GM19043 (cell line): ENCODE data around the gene NRAP.
A peak's percentile ranks its signal among the peaks of the same experiment; 100 is the strongest.

Experiments used
- ATAC-seq: cut with Tn5 transposase; IDR thresholded peaks from one replicate; pipeline ENCODE4 v1.9.1; 2021; ENCODE audit warnings: low read depth; ENCODE audit not compliant: unreplicated experiment

NRAP gene

GRCh38 chr10:113566888-113567287, 97.0 kb downstream of the NRAP start:
- ATAC-seq: no peak

GRCh38 chr10:113565364-113565763, 98.5 kb downstream of the NRAP start:
- ATAC-seq: no peak

- ATAC-seq: peak; percentile 99
These were observed 100.3 kb downstream of the NRAP start for GRCh38 chr10:113563306-113564088.

- no peak for ATAC-seq
These were observed 101.1 kb downstream of the NRAP start for GRCh38 chr10:113562704-113563103.

- no peak for ATAC-seq
These were observed 101.8 kb downstream of the NRAP start for GRCh38 chr10:113562069-113562468.

- no peak for ATAC-seq
These were observed 102.6 kb downstream of the NRAP start for GRCh38 chr10:113561214-113561613.

GRCh38 chr10:113560071-113560470, 103.8 kb downstream of the NRAP start:
- ATAC-seq: no peak

- no peak for ATAC-seq
These were observed 105.9 kb downstream of the NRAP start for GRCh38 chr10:113557903-113558321.

GRCh38 chr10:113557424-113557862, 106.4 kb downstream of the NRAP start:
- ATAC-seq: no peak

- no peak for ATAC-seq
These were observed 108.1 kb downstream of the NRAP start for GRCh38 chr10:113555751-113556150.

GRCh38 chr10:113555245-113555644, 108.6 kb downstream of the NRAP start:
- ATAC-seq: no peak

- no peak for ATAC-seq
These were observed 109.6 kb downstream of the NRAP start for GRCh38 chr10:113554214-113554613.

- no peak for ATAC-seq
These were observed 110.7 kb downstream of the NRAP start for GRCh38 chr10:113553149-113553548.

- ATAC-seq: no peak
These were observed 111.1 kb downstream of the NRAP start, which contains the start of gene HABP2 for GRCh38 chr10:113552701-113553100. TSS of gene HABP2 (plus strand) at chr10:113553053. CDS start at chr10:113553122, 69 bp downstream.

GRCh38 chr10:113552014-113552413, 111.8 kb downstream of the NRAP start:
- no peak for ATAC-seq

- ATAC-seq: no peak
These were observed 113.5 kb downstream of the NRAP start for GRCh38 chr10:113550365-113550764.

GRCh38 chr10:113549856-113550255, 114.0 kb downstream of the NRAP start:
- ATAC-seq: no peak

- no peak for ATAC-seq
These were observed 116.4 kb downstream of the NRAP start for GRCh38 chr10:113547426-113547825.

- no peak for ATAC-seq
These were observed 119.4 kb downstream of the NRAP start for GRCh38 chr10:113544392-113544791.

- ATAC-seq: no peak
These were observed 120.5 kb downstream of the NRAP start for GRCh38 chr10:113543107-113543955.

- ATAC-seq: no peak
These were observed 122.3 kb downstream of the NRAP start for GRCh38 chr10:113541549-113541927.
